GM21717 (cell line): ENCODE data around the gene ULK1.
"Not testable (repeated sequence)": the region's sequence is repeated elsewhere in the genome, so short reads cannot be mapped to it uniquely, and the experiment has no call there.

Experiments
- ATAC-seq: cut with Tn5 transposase; IDR thresholded peaks from one replicate; pipeline ENCODE4 v1.9.1; 2021; ENCODE audit warnings: mild to moderate bottlenecking, moderate library complexity; ENCODE audit not compliant: unreplicated experiment

The ULK1 gene

GRCh38 chr12:131861261-131862083 is 33.0 kb upstream of the ULK1 start:
- no peak for ATAC-seq

- ATAC-seq, result no peak
These were observed 32.4 kb upstream of the ULK1 start for GRCh38 chr12:131862084-131862441.

- no peak for ATAC-seq
These were observed 31.8 kb upstream of the ULK1 start for GRCh38 chr12:131862600-131862993.

GRCh38 chr12:131862994-131863710 is 31.3 kb upstream of the ULK1 start:
- no peak for ATAC-seq

GRCh38 chr12:131863711-131864396 is 30.6 kb upstream of the ULK1 start:
- no peak for ATAC-seq

GRCh38 chr12:131864469-131864868 is 30.0 kb upstream of the ULK1 start:
- ATAC-seq, result no peak

GRCh38 chr12:131865180-131865875 is 29.1 kb upstream of the ULK1 start:
- no peak for ATAC-seq

GRCh38 chr12:131867471-131867870 is 27.0 kb upstream of the ULK1 start:
- ATAC-seq, result no peak

GRCh38 chr12:131867891-131868675 is 26.3 kb upstream of the ULK1 start:
- no peak for ATAC-seq

GRCh38 chr12:131869871-131870418 is 24.5 kb upstream of the ULK1 start:
- no peak for ATAC-seq

GRCh38 chr12:131871677-131872076 is 22.7 kb upstream of the ULK1 start:
- no peak for ATAC-seq

- no peak for ATAC-seq
These were observed 22.0 kb upstream of the ULK1 start for GRCh38 chr12:131872154-131873051.

GRCh38 chr12:131873293-131873692 is 21.1 kb upstream of the ULK1 start:
- no peak for ATAC-seq

- ATAC-seq, result not testable (repeated sequence)
These were observed 19.4 kb upstream of the ULK1 start for GRCh38 chr12:131874972-131875371.

- ATAC-seq, result not testable (repeated sequence)
These were observed 17.2 kb upstream of the ULK1 start for GRCh38 chr12:131877216-131877615.

- not testable (repeated sequence) for ATAC-seq
These were observed 16.0 kb upstream of the ULK1 start for GRCh38 chr12:131878436-131878835.

GRCh38 chr12:131882804-131883520 is 11.5 kb upstream of the ULK1 start:
- ATAC-seq, result no peak

GRCh38 chr12:131883521-131883900 is 10.9 kb upstream of the ULK1 start:
- ATAC-seq, result no peak
